ENCODE results near the gene ABI3.

GRCh38 chr17:49242813-49243212 is 32.3 kb downstream of the ABI3 start:
- TF ChIP-seq CTCF (IDR thresholded peaks at IDR 0.05; ENCODE audit: insufficient read depth, low read length) (no peak), POLR2AphosphoS5 (IDR thresholded peaks at IDR 0.05; ENCODE audit: low read depth) (no peak), GABPA (IDR thresholded peaks at IDR 0.05; ENCODE audit: low read depth) (no peak)
- TF ChIP-seq, protein P1, sequence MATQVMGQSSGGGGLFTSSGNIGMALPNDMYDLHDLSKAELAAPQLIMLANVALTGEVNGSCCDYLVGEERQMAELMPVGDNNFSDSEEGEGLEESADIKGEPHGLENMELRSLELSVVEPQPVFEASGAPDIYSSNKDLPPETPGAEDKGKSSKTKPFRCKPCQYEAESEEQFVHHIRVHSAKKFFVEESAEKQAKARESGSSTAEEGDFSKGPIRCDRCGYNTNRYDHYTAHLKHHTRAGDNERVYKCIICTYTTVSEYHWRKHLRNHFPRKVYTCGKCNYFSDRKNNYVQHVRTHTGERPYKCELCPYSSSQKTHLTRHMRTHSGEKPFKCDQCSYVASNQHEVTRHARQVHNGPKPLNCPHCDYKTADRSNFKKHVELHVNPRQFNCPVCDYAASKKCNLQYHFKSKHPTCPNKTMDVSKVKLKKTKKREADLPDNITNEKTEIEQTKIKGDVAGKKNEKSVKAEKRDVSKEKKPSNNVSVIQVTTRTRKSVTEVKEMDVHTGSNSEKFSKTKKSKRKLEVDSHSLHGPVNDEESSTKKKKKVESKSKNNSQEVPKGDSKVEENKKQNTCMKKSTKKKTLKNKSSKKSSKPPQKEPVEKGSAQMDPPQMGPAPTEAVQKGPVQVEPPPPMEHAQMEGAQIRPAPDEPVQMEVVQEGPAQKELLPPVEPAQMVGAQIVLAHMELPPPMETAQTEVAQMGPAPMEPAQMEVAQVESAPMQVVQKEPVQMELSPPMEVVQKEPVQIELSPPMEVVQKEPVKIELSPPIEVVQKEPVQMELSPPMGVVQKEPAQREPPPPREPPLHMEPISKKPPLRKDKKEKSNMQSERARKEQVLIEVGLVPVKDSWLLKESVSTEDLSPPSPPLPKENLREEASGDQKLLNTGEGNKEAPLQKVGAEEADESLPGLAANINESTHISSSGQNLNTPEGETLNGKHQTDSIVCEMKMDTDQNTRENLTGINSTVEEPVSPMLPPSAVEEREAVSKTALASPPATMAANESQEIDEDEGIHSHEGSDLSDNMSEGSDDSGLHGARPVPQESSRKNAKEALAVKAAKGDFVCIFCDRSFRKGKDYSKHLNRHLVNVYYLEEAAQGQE (IDR thresholded peaks at IDR 0.05; ENCODE audit: insufficient replicate concordance, low read depth), result no peak
